ENCODE measurements around the gene ENOSF1. TPM values are rescaled to one million over a fixed set of nuclear protein-coding genes. Genes with fewer than 3 reads are reported as not detected.

ENOSF1 gene
- total RNA-seq, 4 donors from 2014 or later = 31.8 to 159 (median 64.3) TPM

DNA sequence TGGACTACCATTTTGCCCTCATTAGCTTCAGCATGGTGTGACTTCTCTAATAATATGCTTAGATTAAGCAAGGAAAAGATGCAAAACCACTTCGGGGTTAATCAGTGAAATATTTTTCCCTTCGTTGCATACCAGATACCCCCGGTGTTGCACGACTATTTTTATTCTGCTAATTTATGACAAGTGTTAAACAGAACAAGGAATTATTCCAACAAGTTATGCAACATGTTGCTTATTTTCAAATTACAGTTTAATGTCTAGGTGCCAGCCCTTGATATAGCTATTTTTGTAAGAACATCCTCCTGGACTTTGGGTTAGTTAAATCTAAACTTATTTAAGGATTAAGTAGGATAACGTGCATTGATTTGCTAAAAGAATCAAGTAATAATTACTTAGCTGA lies 38.7 kb downstream of the ENOSF1 start:
- H3K27me3 ChIP-seq = no peaks in the 10 kb centered on the region
- H3K4me1 ChIP-seq = no peaks in the 10 kb centered on the region
- peaks cover 61% of the 10 kb centered on the region for H3K36me3 ChIP-seq
- H3K4me3 ChIP-seq = no peak overlapping the region
- TF ChIP-seq, protein P1, sequence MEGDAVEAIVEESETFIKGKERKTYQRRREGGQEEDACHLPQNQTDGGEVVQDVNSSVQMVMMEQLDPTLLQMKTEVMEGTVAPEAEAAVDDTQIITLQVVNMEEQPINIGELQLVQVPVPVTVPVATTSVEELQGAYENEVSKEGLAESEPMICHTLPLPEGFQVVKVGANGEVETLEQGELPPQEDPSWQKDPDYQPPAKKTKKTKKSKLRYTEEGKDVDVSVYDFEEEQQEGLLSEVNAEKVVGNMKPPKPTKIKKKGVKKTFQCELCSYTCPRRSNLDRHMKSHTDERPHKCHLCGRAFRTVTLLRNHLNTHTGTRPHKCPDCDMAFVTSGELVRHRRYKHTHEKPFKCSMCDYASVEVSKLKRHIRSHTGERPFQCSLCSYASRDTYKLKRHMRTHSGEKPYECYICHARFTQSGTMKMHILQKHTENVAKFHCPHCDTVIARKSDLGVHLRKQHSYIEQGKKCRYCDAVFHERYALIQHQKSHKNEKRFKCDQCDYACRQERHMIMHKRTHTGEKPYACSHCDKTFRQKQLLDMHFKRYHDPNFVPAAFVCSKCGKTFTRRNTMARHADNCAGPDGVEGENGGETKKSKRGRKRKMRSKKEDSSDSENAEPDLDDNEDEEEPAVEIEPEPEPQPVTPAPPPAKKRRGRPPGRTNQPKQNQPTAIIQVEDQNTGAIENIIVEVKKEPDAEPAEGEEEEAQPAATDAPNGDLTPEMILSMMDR (IDR thresholded peaks at IDR 0.05) = no peak
- no peak for TF ChIP-seq POLR2A (IDR thresholded peaks at IDR 0.05)
- TF ChIP-seq POLR2AphosphoS5 (IDR thresholded peaks at IDR 0.05) = no peak
- TF ChIP-seq EP300 (IDR thresholded peaks at IDR 0.05) = no peak
- no peaks in the 10 kb centered on the region for H3K9me3 ChIP-seq
- WGBS = 47% methylated on average over 5 of the region's 5 CpGs
- no peak overlapping the region for H3K27ac ChIP-seq
- DNase-seq (ENCODE audit: low spot score in 2 of 2) = no peak

DNA sequence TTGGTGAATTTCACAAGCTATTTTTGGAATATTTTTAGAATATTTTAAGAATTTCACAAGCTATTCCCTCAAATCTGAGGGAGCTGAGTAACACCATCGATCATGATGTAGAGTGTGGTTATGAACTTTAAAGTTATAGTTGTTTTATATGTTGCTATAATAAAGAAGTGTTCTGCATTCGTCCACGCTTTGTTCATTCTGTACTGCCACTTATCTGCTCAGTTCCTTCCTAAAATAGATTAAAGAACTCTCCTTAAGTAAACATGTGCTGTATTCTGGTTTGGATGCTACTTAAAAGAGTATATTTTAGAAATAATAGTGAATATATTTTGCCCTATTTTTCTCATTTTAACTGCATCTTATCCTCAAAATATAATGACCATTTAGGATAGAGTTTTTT lies 39.1 kb downstream of the ENOSF1 start:
- Histone ChIP-seq H3K9me3 (no peaks in the 10 kb centered on the region), H3K27me3 (no peaks in the 10 kb centered on the region), H3K4me1 (no peaks in the 10 kb centered on the region), H3K36me3 (peaks cover 56% of the 10 kb centered on the region), H3K27ac (no peak overlapping the region), H3K4me3 (no peak overlapping the region)
- no peak for DNase-seq (ENCODE audit: low spot score in 2 of 2)
- WGBS = 86% methylated on average over 3 of the region's 3 CpGs
- TF ChIP-seq POLR2AphosphoS5 (IDR thresholded peaks at IDR 0.05) (no peak), EP300 (IDR thresholded peaks at IDR 0.05) (no peak), POLR2A (IDR thresholded peaks at IDR 0.05) (no peak)
- TF ChIP-seq, protein P1 (IDR thresholded peaks at IDR 0.05) = no peak

DNA sequence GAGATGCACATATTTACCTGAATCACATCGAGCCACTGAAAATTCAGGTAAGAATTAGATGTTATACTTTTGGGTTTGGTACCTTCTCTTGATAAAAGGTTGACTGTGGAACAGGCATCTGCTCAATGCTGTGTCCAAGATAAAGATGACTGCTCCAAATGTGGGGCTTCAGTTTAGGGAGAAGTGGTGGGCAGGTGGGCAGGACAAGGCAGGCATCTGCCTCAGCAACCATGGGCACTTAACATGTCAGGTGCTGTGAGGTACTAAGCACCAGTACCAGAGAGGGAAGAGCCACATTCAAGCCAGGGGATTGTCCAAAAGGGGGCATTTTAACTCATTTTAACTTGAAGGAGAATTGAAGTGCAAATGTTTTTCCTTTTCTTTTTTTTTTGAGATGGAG lies 41.0 kb downstream of the ENOSF1 start:
- 93% methylated on average over 1 of the region's 1 CpG for WGBS
- TF ChIP-seq, protein P1 (IDR thresholded peaks at IDR 0.05) = no peak
- no peak for TF ChIP-seq POLR2AphosphoS5 (IDR thresholded peaks at IDR 0.05)
- no peak for TF ChIP-seq EP300 (IDR thresholded peaks at IDR 0.05)
- no peak for TF ChIP-seq POLR2A (IDR thresholded peaks at IDR 0.05)
- H3K27me3 ChIP-seq = no peaks in the 10 kb centered on the region
- H3K9me3 ChIP-seq = no peaks in the 10 kb centered on the region
- DNase-seq (ENCODE audit: low spot score in 2 of 2) = no peak
- no peak overlapping the region for H3K27ac ChIP-seq
- H3K4me1 ChIP-seq = no peaks in the 10 kb centered on the region
- H3K4me3 ChIP-seq = no peak overlapping the region
- H3K36me3 ChIP-seq = peaks cover 40% of the 10 kb centered on the region

DNA sequence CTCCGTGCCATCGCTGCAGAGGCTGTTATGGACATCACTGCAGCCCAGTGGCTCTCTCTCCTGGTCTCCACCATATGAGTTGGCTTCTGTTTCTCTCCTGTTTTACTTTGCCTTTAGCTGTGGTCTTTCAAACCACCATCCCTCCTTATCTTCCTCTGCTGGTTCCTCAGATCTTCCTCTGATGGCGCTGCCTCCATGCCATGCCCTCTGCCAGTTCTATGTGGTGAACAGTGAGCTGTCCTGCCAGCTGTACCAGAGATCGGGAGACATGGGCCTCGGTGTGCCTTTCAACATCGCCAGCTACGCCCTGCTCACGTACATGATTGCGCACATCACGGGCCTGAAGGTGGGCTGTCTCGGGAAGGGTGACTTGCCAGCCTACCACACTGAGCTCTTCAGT lies 41.9 kb downstream of the ENOSF1 start:
- DNase-seq (ENCODE audit: low spot score in 2 of 2) = no peak

DNA sequence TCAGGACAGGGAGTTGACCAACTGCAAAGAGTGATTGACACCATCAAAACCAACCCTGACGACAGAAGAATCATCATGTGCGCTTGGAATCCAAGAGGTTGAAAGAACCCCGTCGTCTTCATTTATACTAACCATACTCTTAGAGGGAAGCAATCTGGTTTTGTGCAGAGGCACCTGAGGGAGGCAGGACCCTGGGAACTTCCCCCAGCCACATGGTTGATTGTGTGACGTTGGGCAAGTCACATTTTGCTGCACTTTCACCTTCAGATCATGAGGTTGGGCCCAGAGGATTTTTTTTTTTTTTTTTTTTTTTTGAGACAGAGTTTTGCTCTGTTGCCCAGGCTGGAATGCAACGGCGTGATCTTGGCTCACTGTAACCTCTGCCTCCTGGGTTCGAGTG lies 43.4 kb downstream of the ENOSF1 start:
- Histone ChIP-seq H3K9me3 (no peaks in the 10 kb centered on the region), H3K4me3 (no peak overlapping the region), H3K27ac (no peak overlapping the region), H3K27me3 (no peaks in the 10 kb centered on the region), H3K4me1 (no peaks in the 10 kb centered on the region), H3K36me3 (peaks cover 23% of the 10 kb centered on the region)
- no peak for DNase-seq (ENCODE audit: low spot score in 2 of 2)
- 96% methylated on average over 8 of the region's 8 CpGs for WGBS
- TF ChIP-seq, protein P1 (IDR thresholded peaks at IDR 0.05) = no peak
- TF ChIP-seq EP300 (IDR thresholded peaks at IDR 0.05) = no peak
- TF ChIP-seq POLR2A (IDR thresholded peaks at IDR 0.05) = no peak
- no peak for TF ChIP-seq POLR2AphosphoS5 (IDR thresholded peaks at IDR 0.05)

More for the DNA sequence above, 41.9 kb downstream of the ENOSF1 start:
- Histone ChIP-seq H3K27me3 (no peaks in the 10 kb centered on the region), H3K4me3 (no peak overlapping the region), H3K27ac (no peak overlapping the region), H3K9me3 (no peaks in the 10 kb centered on the region), H3K4me1 (no peaks in the 10 kb centered on the region), H3K36me3 (peaks cover 35% of the 10 kb centered on the region)
- 90% methylated on average over 11 of the region's 11 CpGs for WGBS
- TF ChIP-seq POLR2A (IDR thresholded peaks at IDR 0.05) = no peak
- no peak for TF ChIP-seq POLR2AphosphoS5 (IDR thresholded peaks at IDR 0.05)
- TF ChIP-seq EP300 (IDR thresholded peaks at IDR 0.05) = no peak
- TF ChIP-seq, protein P1 (IDR thresholded peaks at IDR 0.05) = no peak
